Measurements from ENCODE around the gene IDH1.

The IDH1 gene

GRCh38 chr2:208210688-208211451 is 44.0 kb downstream of the IDH1 start:
- H3K27me3 ChIP-seq, result no peaks in the 10 kb centered on the region
- H3K27ac ChIP-seq, result no peak overlapping the region
- intact Hi-C loops (cut with DNase I; ENCODE audit: low total_unique reads), result no loop called here
- H3K9me3 ChIP-seq, result no peaks in the 10 kb centered on the region
- no peak for DNase-seq
- no peaks in the 10 kb centered on the region for H3K36me3 ChIP-seq
- H3K4me1 ChIP-seq, result no peaks in the 10 kb centered on the region
- TF ChIP-seq, protein P1, sequence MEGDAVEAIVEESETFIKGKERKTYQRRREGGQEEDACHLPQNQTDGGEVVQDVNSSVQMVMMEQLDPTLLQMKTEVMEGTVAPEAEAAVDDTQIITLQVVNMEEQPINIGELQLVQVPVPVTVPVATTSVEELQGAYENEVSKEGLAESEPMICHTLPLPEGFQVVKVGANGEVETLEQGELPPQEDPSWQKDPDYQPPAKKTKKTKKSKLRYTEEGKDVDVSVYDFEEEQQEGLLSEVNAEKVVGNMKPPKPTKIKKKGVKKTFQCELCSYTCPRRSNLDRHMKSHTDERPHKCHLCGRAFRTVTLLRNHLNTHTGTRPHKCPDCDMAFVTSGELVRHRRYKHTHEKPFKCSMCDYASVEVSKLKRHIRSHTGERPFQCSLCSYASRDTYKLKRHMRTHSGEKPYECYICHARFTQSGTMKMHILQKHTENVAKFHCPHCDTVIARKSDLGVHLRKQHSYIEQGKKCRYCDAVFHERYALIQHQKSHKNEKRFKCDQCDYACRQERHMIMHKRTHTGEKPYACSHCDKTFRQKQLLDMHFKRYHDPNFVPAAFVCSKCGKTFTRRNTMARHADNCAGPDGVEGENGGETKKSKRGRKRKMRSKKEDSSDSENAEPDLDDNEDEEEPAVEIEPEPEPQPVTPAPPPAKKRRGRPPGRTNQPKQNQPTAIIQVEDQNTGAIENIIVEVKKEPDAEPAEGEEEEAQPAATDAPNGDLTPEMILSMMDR (IDR thresholded peaks at IDR 0.05), result no peak
- no peak overlapping the region for H3K4me3 ChIP-seq

DNA sequence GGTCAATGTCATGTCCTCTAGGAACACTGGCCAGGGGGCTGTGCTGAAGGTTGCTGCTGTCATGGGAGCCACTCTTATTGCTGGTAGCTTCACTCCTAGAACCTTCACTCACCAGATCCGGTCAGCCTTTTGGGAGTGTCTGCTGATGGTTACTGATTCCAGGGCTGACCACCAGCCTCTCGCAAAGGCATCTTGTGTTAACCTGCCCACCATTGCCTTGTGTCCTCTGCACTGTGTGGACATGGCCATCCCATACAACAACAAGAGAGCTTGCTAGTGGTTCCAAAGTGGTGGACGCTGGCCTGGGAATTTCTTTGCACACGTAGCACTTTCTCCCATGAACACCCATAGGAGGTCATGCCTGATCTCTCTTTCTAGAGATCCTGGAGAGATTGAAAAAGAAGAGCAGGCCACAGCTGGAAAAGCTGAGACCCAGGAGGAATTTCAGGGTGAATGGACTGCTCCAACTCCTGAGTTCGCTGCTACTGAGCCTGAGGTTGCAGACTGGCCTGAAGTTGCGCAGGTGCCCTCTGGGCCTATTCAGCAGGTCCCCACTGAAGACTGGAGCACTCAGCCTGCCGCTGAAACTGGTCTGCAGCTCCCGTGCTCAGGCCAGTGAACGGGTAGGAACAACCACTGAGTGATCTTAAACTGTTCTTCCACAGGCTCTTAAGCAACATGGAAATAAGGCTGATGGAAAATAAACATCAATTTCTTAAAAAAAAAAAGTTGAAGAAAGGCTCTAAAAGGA is 46.4 kb downstream of the IDH1 start:
- Histone ChIP-seq H3K4me3 (no peak overlapping the region), H3K27me3 (no peaks in the 10 kb centered on the region), H3K36me3 (no peaks in the 10 kb centered on the region), H3K27ac (no peak overlapping the region), H3K4me1 (no peaks in the 10 kb centered on the region), H3K9me3 (no peaks in the 10 kb centered on the region)
- no peak for DNase-seq
- TF ChIP-seq, protein P1 (IDR thresholded peaks at IDR 0.05), result no peak
- intact Hi-C loops (cut with DNase I; ENCODE audit: low total_unique reads), result no loop called here

GRCh38 chr2:208207769-208208168 is 47.1 kb downstream of the IDH1 start:
- DNase-seq, result no peak
- Histone ChIP-seq H3K36me3 (no peaks in the 10 kb centered on the region), H3K9me3 (no peaks in the 10 kb centered on the region), H3K27me3 (no peaks in the 10 kb centered on the region), H3K4me3 (no peak overlapping the region), H3K4me1 (no peaks in the 10 kb centered on the region), H3K27ac (no peak overlapping the region)
- intact Hi-C loops (cut with DNase I; ENCODE audit: low total_unique reads), result no loop called here
- TF ChIP-seq, protein P1 (IDR thresholded peaks at IDR 0.05), result no peak

DNA sequence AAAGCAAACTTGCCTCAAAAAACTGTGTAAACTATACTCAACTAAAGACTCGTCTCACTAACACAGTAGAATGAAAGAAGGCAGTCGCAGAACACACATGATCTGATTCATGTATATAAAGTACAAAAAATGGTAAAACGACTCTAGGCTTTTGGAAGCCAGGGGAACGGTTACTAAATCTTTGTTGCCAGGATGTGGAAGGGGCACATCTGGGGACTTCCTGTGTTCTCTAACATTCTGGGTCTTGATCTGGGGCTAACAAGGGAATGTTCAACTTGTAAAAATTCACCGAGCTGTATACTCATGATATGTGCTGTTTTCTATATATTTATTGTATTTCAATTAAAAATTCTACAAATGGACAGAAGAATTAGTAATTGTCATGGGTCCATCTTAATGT is 50.7 kb downstream of the IDH1 start:
- Histone ChIP-seq H3K27ac (no peak overlapping the region), H3K9me3 (no peaks in the 10 kb centered on the region), H3K4me1 (no peaks in the 10 kb centered on the region), H3K36me3 (no peaks in the 10 kb centered on the region), H3K4me3 (no peak overlapping the region), H3K27me3 (peaks cover 0 to 2% of the 10 kb centered on the region in 2 donors)
- no peak for DNase-seq
- intact Hi-C loops (cut with DNase I; ENCODE audit: low total_unique reads), result no loop called here
- TF ChIP-seq, protein P1 (IDR thresholded peaks at IDR 0.05), result no peak

GRCh38 chr2:208195531-208195930 is 59.3 kb downstream of the IDH1 start:
- no peaks in the 10 kb centered on the region for H3K36me3 ChIP-seq
- no peaks in the 10 kb centered on the region for H3K4me1 ChIP-seq
- DNase-seq, result no peak
- H3K27ac ChIP-seq, result no peak overlapping the region
- H3K9me3 ChIP-seq, result no peaks in the 10 kb centered on the region
- H3K4me3 ChIP-seq, result no peak overlapping the region
- TF ChIP-seq, protein P1 (IDR thresholded peaks at IDR 0.05), result no peak
- intact Hi-C loops (cut with DNase I; ENCODE audit: low total_unique reads), result no loop called here
- peaks cover 0 to 2% of the 10 kb centered on the region in 2 donors for H3K27me3 ChIP-seq

Data from tibial artery (tissue), 4 donors.